HG02981 (cell line): ENCODE results near the gene IGSF21.

Experiments
- ATAC-seq: cut with Tn5 transposase; IDR thresholded peaks from one replicate; pipeline ENCODE4 v1.9.1; 2021; ENCODE audit warnings: mild to moderate bottlenecking, moderate library complexity; ENCODE audit not compliant: unreplicated experiment

IGSF21 gene

DNA sequence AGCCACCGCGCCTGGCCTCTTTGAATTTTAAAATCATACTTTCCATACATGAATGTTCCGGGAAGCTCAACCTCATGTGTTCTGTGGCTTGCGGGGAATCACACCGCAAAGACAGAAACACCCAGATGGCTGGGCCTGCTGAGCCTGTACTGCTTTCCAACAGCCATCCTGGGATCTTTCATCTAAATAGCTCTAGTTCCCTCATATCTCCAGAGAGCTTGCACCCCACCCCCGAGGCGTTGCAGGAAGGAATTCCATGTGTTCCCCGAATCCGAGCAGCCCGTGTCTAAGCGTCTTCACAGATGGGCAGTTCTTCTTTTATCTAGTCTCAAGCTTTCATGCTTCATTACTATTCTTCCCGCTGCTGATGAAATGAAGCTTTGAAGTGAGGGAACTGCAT, 66.4 kb downstream of the IGSF21 start:
- ATAC-seq = no peak

DNA sequence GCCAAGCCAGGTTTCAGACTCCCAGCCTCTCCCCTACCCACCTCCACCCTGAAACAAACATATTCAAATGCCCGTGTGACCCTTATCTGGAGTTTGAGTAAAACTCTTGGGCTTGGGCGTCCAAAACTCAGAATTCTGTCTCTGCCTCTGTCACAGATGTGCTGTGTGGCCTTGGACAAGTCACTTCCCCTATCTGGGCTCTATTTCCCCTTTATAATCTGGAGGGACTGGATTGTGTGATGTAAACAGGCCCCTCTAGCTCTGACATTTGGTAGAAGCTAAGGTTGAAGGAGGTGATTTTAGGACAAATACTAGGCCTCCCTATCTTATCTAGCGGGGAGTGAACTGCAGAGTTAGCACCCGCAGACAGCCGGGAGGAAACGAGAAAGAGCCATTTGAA, 67.5 kb downstream of the IGSF21 start:
- ATAC-seq = no peak

- ATAC-seq = no peak
Observed at GRCh38 chr1:18175530-18176377, 68.2 kb downstream of the IGSF21 start.

GRCh38 chr1:18176619-18177018, 69.0 kb downstream of the IGSF21 start:
- no peak for ATAC-seq

DNA sequence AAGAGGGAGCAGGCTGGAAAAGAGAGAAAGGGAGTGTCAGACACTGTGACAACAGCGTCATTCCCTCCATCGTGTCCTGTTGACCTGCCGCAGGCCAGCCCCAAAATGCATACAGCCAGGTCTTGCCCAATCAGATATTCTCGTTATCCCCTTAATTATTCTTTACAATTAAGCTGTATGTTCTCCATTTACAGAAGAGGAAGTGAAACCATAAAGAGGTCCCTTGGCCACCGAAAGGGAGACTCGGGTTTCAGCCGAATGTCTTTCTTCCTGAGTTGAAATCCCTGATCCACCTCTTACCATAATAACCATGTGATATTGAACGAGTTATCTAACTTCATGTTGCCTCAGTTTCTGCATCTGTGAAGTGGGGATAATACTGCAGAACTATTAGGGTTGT, 70.5 kb downstream of the IGSF21 start:
- ATAC-seq = no peak

DNA sequence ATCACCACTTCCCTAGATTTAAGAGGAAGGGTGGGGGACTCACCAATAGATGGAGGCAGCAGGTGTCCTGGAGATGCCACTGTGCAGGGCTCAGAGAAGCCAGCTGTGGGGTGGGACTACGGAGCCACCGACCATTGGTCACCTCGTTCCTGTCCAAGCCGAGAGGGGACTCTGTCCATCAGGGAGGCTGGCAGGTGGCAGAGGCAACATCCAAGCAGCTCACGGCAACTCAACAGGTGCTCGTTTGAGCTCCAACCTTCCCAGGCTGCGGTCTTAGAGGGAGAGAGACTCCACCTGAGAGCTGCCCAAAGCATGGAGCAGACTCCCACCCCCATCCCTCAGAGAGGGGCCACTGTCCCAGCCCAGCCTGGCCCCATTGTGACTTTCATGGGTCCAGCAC, 71.4 kb downstream of the IGSF21 start:
- no peak for ATAC-seq

GRCh38 chr1:18182398-18183160, 75.0 kb downstream of the IGSF21 start:
- no peak for ATAC-seq

- no peak for ATAC-seq
Observed at GRCh38 chr1:18183533-18183932, 75.9 kb downstream of the IGSF21 start.

DNA sequence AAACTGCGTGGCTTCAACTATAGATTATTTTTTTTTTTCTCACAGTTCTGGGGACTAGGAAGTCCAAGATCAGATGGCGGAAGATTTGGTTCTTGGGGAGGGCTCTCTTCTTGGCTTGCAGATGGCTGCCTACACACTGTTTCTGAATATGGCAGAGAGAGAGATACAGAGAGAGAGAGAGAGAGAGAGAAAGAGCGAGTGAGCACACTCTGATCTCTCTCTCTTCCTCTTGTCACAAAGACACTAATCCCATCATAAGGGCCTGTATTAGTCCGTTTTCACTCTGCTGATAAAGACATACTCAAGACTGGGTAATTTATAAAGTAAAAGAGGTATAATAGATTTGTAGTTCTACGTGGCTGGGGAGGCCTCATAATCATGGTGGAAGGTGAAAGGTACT, 79.5 kb downstream of the IGSF21 start:
- no peak for ATAC-seq

GRCh38 chr1:18188820-18189517, 81.4 kb downstream of the IGSF21 start:
- ATAC-seq = no peak

DNA sequence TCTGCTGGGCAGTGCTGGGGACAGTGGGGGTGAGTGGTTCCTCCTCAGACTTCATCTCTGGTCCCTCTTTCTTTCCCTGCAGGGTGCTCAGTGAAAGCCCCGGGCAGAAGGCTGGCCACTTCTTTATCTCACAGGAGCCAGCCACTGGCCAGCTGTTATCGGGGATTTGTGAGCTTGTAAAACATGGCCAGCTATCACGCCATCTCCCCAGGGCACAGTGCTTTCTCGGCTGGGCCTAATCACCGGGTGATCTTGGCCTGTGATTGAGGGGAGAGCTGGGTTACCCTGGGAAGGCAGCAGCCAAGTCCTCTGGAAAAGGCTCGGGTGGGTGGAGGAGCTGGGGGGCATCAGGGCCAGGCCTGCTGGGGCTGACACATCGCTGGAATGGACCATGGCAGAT, 83.0 kb downstream of the IGSF21 start:
- ATAC-seq = no peak

DNA sequence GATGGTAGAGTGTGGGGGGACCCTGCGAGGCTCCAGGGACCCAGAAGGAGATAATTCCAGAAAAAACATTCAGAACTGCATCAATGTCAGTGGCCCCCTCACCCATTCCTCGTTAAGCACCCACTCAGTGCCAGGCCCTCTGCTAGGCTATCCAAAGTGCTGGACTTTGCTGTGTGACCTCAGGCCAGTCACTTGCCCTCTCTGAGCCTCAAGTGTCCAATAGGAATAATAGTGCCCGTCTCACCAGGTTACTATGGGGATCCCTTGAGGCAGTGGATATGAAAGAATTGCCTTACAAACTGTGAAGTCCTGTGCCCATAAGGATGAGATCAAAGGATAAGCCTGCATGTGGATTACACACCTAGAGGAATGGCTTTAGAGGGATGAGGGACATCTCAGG, 83.4 kb downstream of the IGSF21 start:
- ATAC-seq = no peak

DNA sequence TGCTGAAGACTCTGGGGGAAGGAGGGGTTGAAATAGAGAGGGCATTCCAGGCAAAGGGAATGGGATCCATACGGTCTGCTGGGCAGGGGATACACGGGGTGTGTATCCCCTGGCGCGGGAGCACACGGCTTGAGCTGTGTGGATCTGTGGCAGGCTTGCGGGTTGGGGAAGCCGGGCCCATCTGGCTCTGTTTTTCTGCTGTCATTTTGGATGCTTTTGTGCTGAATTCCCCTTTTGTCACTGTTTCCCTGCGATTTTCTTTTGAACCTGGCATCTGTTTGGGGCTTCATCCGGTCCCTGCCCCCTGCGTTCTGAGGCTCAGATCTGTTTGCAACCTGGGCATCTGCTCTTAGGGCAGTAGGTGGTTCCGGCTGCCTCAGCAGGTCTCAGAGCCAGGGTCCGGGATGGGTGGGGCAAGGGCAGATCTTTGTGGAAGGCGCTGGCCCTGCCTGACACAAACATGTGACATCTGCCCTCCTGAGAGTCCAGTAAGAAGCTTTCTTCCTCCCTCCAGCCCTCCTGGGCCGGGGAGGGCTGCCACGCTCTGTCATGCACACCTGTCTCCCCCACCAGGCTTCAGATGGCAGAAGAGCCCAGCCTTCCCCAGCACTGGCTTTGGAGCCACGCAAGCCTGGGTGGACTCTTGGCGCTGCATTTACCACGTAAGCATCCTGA, 84.0 kb downstream of the IGSF21 start:
- ATAC-seq = no peak

DNA sequence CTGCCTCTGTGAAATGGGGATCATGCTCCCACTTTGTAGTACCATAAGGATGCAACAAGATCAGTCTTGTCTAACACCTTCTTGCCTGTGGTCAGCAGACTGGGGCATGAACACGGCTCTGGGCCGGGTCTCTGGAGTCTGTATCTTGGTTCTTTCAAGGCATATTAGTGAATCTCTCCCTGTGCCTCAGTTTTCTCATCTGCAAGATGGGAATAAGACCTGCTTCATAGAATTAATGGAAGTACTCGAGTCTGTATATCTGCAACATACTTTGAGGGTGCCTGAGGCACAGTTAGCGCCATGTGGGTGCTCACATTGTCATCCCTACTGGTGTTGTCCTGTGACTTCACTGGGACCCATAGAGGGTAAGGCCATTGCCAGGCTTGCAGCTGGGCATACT, 84.6 kb downstream of the IGSF21 start:
- ATAC-seq = no peak

DNA sequence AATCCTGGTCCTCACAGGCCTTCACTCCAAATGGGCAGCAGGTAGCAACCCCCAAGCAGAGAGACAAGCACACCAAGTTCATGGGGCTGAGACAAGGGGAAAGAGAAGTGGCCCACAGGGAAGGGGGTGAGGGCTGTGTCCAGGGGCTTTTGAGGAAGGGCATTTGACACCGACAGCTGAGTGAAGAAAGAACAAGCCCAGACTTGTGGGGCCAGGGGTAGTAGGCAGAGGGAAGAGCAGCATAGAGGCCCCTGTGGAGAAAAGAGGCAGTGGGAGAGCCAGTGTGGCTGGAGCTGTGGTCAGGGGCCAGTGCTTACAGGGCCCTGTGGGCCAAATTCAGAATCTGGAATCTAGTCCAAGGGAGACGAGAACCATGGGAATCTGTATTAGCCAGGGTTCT, 85.4 kb downstream of the IGSF21 start:
- no peak for ATAC-seq

DNA sequence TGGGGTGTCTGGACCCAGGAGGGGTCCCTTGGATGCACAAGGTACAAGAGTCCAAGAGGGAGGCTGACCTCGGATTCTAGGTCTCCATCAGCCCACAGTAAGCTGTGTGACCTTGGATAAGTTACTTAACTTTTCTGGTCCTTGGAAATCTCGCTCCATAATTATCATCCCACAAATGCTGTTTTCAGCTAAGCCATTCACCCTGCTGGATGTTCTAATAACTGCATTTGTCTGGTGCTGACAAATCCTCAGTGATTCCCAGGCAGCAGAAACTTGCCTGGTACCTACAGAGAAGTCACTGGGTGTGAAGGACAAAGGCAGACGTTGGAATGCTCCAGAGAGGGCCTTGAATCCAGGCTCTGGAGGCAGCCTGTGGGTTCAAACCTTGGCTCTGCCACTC, 89.7 kb downstream of the IGSF21 start:
- ATAC-seq = no peak

DNA sequence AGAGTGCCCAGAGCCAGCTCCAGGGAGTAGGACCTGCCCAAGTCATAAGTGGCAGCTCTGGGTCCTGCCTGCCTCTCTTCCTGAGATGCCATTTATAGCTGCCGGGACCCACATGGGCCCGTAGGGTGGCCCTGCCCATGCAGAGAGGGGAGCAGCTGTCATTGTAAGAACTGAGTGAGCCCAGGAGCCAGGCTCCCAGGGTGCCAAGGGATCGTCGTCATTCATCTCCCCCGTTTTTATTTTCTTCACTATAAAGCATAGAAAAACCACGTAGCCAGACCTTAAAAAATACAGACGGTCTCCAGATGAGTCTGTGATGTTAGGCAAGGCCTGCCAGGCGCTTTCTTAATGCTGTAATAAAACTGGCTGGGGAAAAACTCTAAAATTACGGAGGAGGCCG, 90.7 kb downstream of the IGSF21 start:
- ATAC-seq = no peak

DNA sequence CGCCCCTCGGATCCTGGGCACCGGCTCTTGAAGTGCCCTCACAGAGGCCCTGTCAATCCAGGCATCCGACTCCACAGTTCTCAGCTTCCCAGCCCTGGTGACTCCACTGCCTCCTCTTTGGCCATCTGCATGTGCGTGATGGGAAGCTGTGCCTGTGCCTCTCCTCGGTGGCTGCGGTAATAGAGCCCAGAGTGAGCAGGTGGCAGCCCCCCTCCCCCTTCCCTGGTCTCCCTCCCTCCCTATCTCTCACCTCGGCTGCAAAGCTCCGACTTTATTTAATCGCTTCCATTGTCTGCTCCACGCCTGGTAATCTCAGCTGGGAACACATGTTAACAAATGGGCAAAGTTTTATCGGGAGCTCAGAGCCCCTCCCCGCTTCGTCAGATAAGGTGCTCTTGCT, 91.9 kb downstream of the IGSF21 start:
- ATAC-seq = no peak

DNA sequence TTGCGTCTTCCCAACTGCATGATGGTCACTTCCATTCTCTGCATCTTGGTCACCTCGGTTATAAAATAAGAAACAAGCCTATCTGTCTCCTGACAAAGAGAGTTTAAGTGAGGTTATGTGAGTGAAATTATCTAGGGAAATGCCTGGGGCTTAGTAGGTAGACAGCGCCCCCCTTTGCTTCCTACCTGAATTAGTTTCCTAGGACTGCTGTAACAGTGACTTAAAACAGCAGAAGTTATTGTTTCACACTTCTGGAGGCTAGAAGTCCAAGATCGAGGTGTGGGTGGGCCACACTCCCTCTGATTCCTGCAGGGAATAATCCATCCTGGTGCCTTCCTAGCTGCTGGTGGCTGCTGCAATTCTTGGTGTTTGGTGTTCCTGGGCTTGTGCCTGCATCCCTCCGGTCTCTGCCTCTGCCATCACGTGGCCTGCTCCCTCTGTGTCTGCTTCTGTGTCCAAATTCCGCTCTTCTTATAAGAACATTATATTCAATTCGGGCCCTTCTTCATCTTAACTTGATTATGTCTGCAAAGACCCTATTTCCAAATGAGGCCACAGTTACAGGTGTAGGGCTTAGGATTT, 92.6 kb downstream of the IGSF21 start:
- ATAC-seq = no peak

GRCh38 chr1:18200918-18201317, 93.3 kb downstream of the IGSF21 start:
- ATAC-seq = no peak
